Measurements from ENCODE around the gene FAM210B.
"Not testable (repeated sequence)": the region's sequence is repeated elsewhere in the genome, so short reads cannot be mapped to it uniquely, and the experiment has no call there.

Gene FAM210B, protein sequence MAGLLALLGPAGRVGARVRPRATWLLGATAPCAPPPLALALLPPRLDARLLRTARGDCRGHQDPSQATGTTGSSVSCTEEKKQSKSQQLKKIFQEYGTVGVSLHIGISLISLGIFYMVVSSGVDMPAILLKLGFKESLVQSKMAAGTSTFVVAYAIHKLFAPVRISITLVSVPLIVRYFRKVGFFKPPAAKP

GRCh38 chr20:56358600-56359211, at the start of gene FAM210B:
Gene FAM210B (plus strand): TSS chr20:56358974. CDS start chr20:56359006, 32 bp downstream.
- DNase-seq (ENCODE audit: extremely low spot score, insufficient read length, low read depth) (peak; percentile 90), FAIRE-seq (peak; percentile 39)

- FAIRE-seq: no peak
- no peak for DNase-seq (ENCODE audit: extremely low spot score, insufficient read length, low read depth)
These were observed 42.7 kb upstream of the FAM210B start for GRCh38 chr20:56316051-56316450.

- FAIRE-seq (no peak), DNase-seq (ENCODE audit: extremely low spot score, insufficient read length, low read depth) (no peak)
These were observed 42.3 kb upstream of the FAM210B start for GRCh38 chr20:56316483-56316882.

DNA sequence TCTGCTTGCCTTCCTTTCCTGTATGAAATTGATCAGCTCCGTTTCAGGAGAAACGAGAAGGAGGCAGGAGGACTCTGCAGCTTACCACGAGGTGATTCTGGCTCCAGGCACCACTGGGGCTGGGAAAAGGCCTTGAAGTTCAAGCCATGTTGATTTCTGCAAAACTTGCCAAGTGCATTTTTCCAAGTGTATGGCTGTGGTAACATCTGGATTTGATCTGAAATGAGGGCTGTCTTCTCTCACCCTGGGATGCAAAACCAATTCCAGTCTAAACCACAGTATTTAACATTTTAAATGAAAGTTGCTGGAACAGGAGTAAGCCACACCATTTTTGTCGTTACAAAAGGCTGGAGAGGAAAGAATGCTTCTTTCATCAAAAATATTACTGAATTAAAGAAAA, 36.1 kb upstream of the FAM210B start:
- FAIRE-seq: no peak

DNA sequence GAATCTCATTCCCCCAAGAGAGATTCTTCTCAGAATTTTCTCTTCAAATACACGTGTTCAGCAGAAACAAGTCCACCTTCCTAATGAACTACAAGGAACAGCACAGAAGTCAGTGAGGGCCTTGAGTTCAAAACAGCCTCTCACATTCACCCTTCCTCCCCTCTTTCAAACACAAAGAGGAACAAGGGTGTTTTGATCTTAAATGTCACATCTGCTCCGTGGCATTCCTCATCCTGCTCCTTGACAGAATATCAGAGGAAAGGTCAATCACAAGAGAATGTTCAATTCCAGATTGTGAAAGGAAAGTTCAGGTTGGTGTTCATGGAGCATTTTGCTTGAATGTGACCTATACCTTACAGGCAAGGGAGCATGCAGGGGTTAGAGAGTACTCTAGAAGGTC, 35.6 kb upstream of the FAM210B start:
- no peak for FAIRE-seq
- DNase-seq (ENCODE audit: extremely low spot score, insufficient read length, low read depth): no peak

More for the DNA sequence above, 36.1 kb upstream of the FAM210B start:
- DNase-seq (ENCODE audit: extremely low spot score, insufficient read length, low read depth): no peak

GRCh38 chr20:56323656-56324055, 35.1 kb upstream of the FAM210B start:
- DNase-seq (ENCODE audit: extremely low spot score, insufficient read length, low read depth) (no peak), FAIRE-seq (no peak)

GRCh38 chr20:56324806-56325205, 34.0 kb upstream of the FAM210B start:
- no peak for FAIRE-seq

DNA sequence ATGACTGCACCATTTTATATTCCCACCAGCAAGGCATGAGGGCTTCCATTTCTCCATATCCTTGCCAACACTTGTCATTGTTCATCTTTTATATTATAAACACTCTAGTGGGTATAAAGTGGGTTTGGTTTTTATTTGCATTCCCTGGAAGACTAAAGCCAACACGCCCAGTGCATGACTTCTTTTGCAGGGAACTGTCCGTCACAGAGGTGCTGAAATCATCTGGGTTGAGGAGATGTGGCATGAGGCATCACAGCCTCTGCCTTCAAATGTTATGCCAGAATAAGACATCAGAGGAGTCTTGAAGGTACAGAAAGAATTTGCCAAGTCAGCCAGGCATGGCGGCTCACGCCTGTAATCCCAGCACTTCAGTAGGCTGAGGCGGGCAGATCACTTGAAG, 29.9 kb upstream of the FAM210B start:
- no peak for DNase-seq (ENCODE audit: extremely low spot score, insufficient read length, low read depth)

More at GRCh38 chr20:56324806-56325205, 34.0 kb upstream of the FAM210B start:
- DNase-seq (ENCODE audit: extremely low spot score, insufficient read length, low read depth): no peak

GRCh38 chr20:56336709-56337108, 22.1 kb upstream of the FAM210B start:
- not testable (repeated sequence) for FAIRE-seq; DNase-seq (ENCODE audit: extremely low spot score, insufficient read length, low read depth)

More for the DNA sequence above, 29.9 kb upstream of the FAM210B start:
- FAIRE-seq: no peak

- DNase-seq (ENCODE audit: extremely low spot score, insufficient read length, low read depth) (no peak), FAIRE-seq (no peak)
These were observed 16.0 kb upstream of the FAM210B start for GRCh38 chr20:56342783-56343182.

GRCh38 chr20:56343861-56344381, 14.9 kb upstream of the FAM210B start:
- DNase-seq (ENCODE audit: extremely low spot score, insufficient read length, low read depth) (peak; percentile 32), FAIRE-seq (no peak)

DNA sequence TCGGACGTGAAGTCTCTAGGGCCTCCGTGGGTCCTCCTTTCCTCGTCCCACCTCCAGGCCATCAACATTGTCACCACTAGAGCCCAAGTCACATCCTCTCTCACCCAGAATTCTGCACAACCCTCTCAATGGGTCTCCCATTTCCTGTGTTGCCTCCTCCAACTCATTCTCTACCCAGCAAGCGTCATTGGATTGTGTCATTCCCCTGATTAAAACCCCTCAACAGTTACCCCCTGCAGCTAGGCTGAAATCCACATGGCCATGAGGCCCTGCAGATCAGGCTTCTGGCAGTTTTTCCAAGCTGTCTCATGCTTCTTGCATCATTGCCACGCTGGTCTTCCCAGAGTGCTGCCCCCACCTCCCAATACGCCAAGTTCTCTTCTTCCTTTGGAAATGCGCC, 12.9 kb upstream of the FAM210B start:
- DNase-seq (ENCODE audit: extremely low spot score, insufficient read length, low read depth) (no peak), FAIRE-seq (no peak)

- DNase-seq (ENCODE audit: extremely low spot score, insufficient read length, low read depth): no peak
- FAIRE-seq: no peak
These were observed 11.0 kb upstream of the FAM210B start for GRCh38 chr20:56347628-56348304.

DNA sequence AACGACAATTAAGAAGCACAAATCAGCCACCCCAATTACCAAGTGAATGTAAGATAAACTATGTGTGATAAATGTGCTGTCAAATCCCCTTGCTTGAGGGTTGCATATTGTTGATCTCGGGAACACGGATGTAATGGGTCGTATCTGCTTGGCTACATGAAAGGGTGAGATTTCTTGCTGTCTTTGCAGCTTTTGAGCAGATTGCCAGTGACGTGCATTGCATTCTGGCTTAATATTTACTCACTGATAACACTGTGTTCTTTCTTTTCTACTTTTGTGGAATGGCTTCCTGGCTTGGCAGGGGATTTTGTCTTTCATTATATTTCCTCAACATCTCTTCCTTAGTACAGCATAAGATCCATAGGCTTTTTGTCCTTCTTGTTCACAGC, 10.5 kb upstream of the FAM210B start:
- FAIRE-seq: no peak

GRCh38 chr20:56348746-56349145, 10.0 kb upstream of the FAM210B start:
- DNase-seq (ENCODE audit: extremely low spot score, insufficient read length, low read depth) (no peak), FAIRE-seq (no peak)

More for the DNA sequence above, 10.5 kb upstream of the FAM210B start:
- DNase-seq (ENCODE audit: extremely low spot score, insufficient read length, low read depth): no peak

- DNase-seq (ENCODE audit: extremely low spot score, insufficient read length, low read depth): no peak
- no peak for FAIRE-seq
These were observed 7.9 kb upstream of the FAM210B start for GRCh38 chr20:56350842-56351241.

GRCh38 chr20:56352345-56353055, 6.3 kb upstream of the FAM210B start:
- no peak for FAIRE-seq
- DNase-seq (ENCODE audit: extremely low spot score, insufficient read length, low read depth): no peak

DNA sequence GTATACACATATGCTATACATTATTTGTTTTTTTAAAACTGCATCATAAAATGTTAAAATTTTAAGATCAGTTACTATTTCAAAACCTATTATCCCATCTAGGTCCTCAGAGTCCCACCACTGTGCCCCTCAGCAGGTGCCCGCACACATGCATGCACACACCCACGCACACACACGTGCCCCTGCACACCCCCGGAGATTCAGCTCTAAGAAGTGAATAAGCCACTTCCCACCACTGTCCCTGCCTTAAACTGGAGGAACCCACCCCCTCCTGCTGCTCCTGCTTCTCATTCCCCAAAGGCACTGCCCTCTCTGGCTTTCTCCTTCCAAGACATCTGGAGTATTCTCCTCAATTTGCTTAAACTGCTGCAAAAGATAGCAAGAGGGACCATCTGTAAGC, 5.4 kb upstream of the FAM210B start:
- no peak for DNase-seq (ENCODE audit: extremely low spot score, insufficient read length, low read depth)
- no peak for FAIRE-seq

- no peak for FAIRE-seq
These were observed 704 bp upstream of the FAM210B start for GRCh38 chr20:56358070-56358469.

More at GRCh38 chr20:56358070-56358469, 704 bp upstream of the FAM210B start:
- no peak for DNase-seq (ENCODE audit: extremely low spot score, insufficient read length, low read depth)

All from GM18507 (cell line).